ENCODE results near the gene CANX. TPM values are rescaled to one million over a fixed set of nuclear protein-coding genes. Genes with fewer than 3 reads are reported as not detected.
A peak's percentile ranks its signal among the peaks of the same experiment; 100 is the strongest.

CANX gene
- total and polyA plus RNA-seq, 9 of the 15 experiments (the other 6 are each of a cell fraction or from before 2014, with no cell fraction given) = 155 to 893 (median 589) TPM

- TF ChIP-seq RERE (CRISPR knock-in tag; IDR thresholded peaks at IDR 0.05; ENCODE audit: borderline replicate concordance) (no peak), BRD4 (IDR thresholded peaks at IDR 0.05) (peak; percentile 93; the same call in 1 of the 2 replicates), ZBTB34 (CRISPR knock-in tag; IDR thresholded peaks at IDR 0.05) (no peak), ZBTB1 (CRISPR knock-in tag; IDR thresholded peaks at IDR 0.05; ENCODE audit: borderline replicate concordance, low read depth) (peak; percentile 86; the same call in 1 of the 2 replicates), ZNF217 (CRISPR knock-in tag; IDR thresholded peaks at IDR 0.05) (no peak), FUS (optimal IDR thresholded peaks at IDR 0.05; ENCODE audit: low read depth, low read length) (no peak), TRIM24 (IDR thresholded peaks at IDR 0.05) (no peak), ASH1L (IDR thresholded peaks at IDR 0.05; ENCODE audit: borderline replicate concordance, low read depth, partially characterized antibody) (no peak), E2F6 (IDR thresholded peaks at IDR 0.05; ENCODE audit: borderline replicate concordance in 1 of 2, extremely low read depth in 1 of 2, insufficient read depth in 1 of 2, insufficient read length in 1 of 2, low read depth in 1 of 2, low read length in 1 of 2, poor library complexity in 1 of 2, severe bottlenecking in 1 of 2) (peak; percentile 93 to 97), VEZF1 (CRISPR knock-in tag; IDR thresholded peaks at IDR 0.05) (peak; percentile 13; the same call in 1 of the 2 replicates), PHB (CRISPR knock-in tag; IDR thresholded peaks at IDR 0.05) (no peak), ZNF3 (CRISPR knock-in tag; IDR thresholded peaks at IDR 0.05) (no peak), DACH1 (IDR thresholded peaks at IDR 0.05; ENCODE audit: partially characterized antibody) (no peak), HDAC8 (tag; IDR thresholded peaks at IDR 0.05) (peak; percentile 78), BACH1 (tag; IDR thresholded peaks at IDR 0.05) (no peak), MEIS2 (IDR thresholded peaks at IDR 0.05; ENCODE audit: partially characterized antibody) (no peak), TFAM (CRISPR knock-in tag; conservative IDR thresholded peaks at IDR 0.05) (no peak), CEBPB (tag; IDR thresholded peaks at IDR 0.05) (no peak)
These were observed at the start of gene CANX (continued) for GRCh38 chr5:179698935-179699615.
